K562 (cell line): ENCODE results near the gene TRAPPC13. TPM values are rescaled to one million over a fixed set of nuclear protein-coding genes. Genes with fewer than 3 reads are reported as not detected.

Experiments
- CREBBP ChIP-seq: IDR thresholded peaks from one replicate; pipeline ENCODE4 v1.6.1; 2012; ENCODE audit warnings: low read depth, mild to moderate bottlenecking, control low read depth, inconsistent platforms, low read length
- EP300 ChIP-seq: IDR thresholded peaks from 2 replicates; pipeline ENCODE4 v1.6.1; 2012; ENCODE audit warnings: low read length, improper control_type of control experiment
- FOXK2 ChIP-seq, 2 experiments: fragments of 450-650 bp; IDR thresholded peaks in 1 of 2; conservative IDR thresholded peaks in 1 of 2; 2 replicates each; pipeline ENCODE4 v1.6.1; 2016; ENCODE audit warnings: low read depth in 2 of 2, mild to moderate bottlenecking in 1 of 2
- PHB2 ChIP-seq: fragments of 450-650 bp; IDR thresholded peaks from 2 replicates; pipeline ENCODE4 v1.6.1; 2017; ENCODE audit warnings: low read depth
- PHF8 ChIP-seq: fragments of 200-600 bp; sonication (generic); IDR thresholded peaks from 2 replicates; pipeline ENCODE4 v1.6.1; 2012; ENCODE audit warnings: mixed run types, mild to moderate bottlenecking, inconsistent platforms, low read length, moderate library complexity, borderline replicate concordance
- POLR2H ChIP-seq: IDR thresholded peaks from 2 replicates; pipeline ENCODE4 v1.6.1; 2016; ENCODE audit warnings: missing genetic modification characterization, low read depth, mild to moderate bottlenecking, control low read depth, missing compliant biosample characterization, moderate library complexity
- PTRF ChIP-seq: fragments of 450-650 bp; IDR thresholded peaks from 2 replicates; pipeline ENCODE4 v1.6.1; 2016; ENCODE audit warnings: mild to moderate bottlenecking, missing genetic modification characterization, missing compliant biosample characterization
- SMARCA4 ChIP-seq: fragments of 450-650 bp; IDR thresholded peaks from 2 replicates; pipeline ENCODE4 v1.6.1; 2016
- ZNF133 ChIP-seq: fragments of 250-450 bp; sonication (Bioruptor Pico); IDR thresholded peaks from 2 replicates; pipeline ENCODE4 v1.4.0; 2020; ENCODE audit warnings: mild to moderate bottlenecking
- ZNF696 ChIP-seq: fragments of 250-450 bp; sonication (Bioruptor Pico); conservative IDR thresholded peaks from 2 replicates; pipeline ENCODE4 v1.4.0; 2020; ENCODE audit warnings: mild to moderate bottlenecking, moderate library complexity
- polyA plus RNA-seq, 8 experiments: library from polyadenylated mRNA; depleted of rRNA in 4 of 8; stranded (reverse) in 5 of 8; unstranded in 3 of 8; fragments of >200 nt; fragmentation: Nextera tagmentation in 2 of 8; fragmentation: Illumina TruSeq in 1 of 8; extraction: Ambion mirVana in 2 of 8; extraction: Trizol in 1 of 8; gene quantifications; 2 replicates each; pipeline versions ENCODE4 v1.2.1 to v1.2.3, GENCODE V29; 2011 to 2014; ENCODE audit warnings: inconsistent platforms in 1 of 8, missing spikeins in 1 of 8
- total RNA-seq, 7 experiments: library from RNA; depleted of rRNA in 6 of 7; stranded (reverse); fragments of >200 nt in 6 of 7; fragmentation: Illumina TruSeq in 2 of 7; extraction: Trizol in 2 of 7; gene quantifications; 2 replicates each; pipeline versions ENCODE4 v1.2.1 to v1.2.3, GENCODE V29; 2011 to 2021; ENCODE audit warnings: low replicate concordance in 1 of 7
- TF ChIP-seq, protein P1 (sequence below): sonication (generic); formaldehyde crosslinking; IDR thresholded peaks from 2 replicates; pipeline ENCODE4 v1.8.0; 2022; ENCODE audit warnings: mild to moderate bottlenecking, missing genetic modification reagents
- TF ChIP-seq, protein P2 (sequence below): sonication (generic); formaldehyde crosslinking; IDR thresholded peaks from 2 replicates; pipeline ENCODE4 v1.8.0; 2022; ENCODE audit warnings: missing genetic modification reagents, mild to moderate bottlenecking, borderline replicate concordance
- TF ChIP-seq, protein P3 (sequence below): fragments of 450-650 bp; IDR thresholded peaks from 2 replicates; pipeline ENCODE4 v1.6.1; 2017; ENCODE audit warnings: mild to moderate bottlenecking, moderate library complexity
- TF ChIP-seq, protein P4 (sequence below): fragments of 250-450 bp; sonication (Bioruptor Pico); IDR thresholded peaks from 2 replicates; pipeline ENCODE4 v1.5.0; 2021
- TF ChIP-seq, protein P5 (sequence below): IDR thresholded peaks from 2 replicates; pipeline ENCODE4 v1.6.1; 2012; ENCODE audit warnings: low read depth, low read length, improper control_type of control experiment, borderline replicate concordance
- TF ChIP-seq, protein P6 (sequence below), 2 experiments: IDR thresholded peaks; 2 replicates each; pipeline ENCODE4 v1.6.1; 2011; ENCODE audit warnings: borderline replicate concordance in 1 of 2, control low read depth in 1 of 2, low read depth in 1 of 2, low read length in 1 of 2, mild to moderate bottlenecking in 1 of 2, mixed read lengths in 1 of 2, moderate library complexity in 1 of 2; ENCODE audit not compliant: insufficient read depth in 1 of 2, insufficient read length in 1 of 2, poor library complexity in 1 of 2, severe bottlenecking in 1 of 2; ENCODE audit errors: extremely low read depth in 1 of 2
- TF ChIP-seq, protein P7 (sequence below): fragments of 450-650 bp; IDR thresholded peaks from 2 replicates; pipeline ENCODE4 v1.7.0; 2016; ENCODE audit warnings: borderline replicate concordance

The TRAPPC13 gene
- total and polyA plus RNA-seq, 9 of the 15 experiments (the other 6 are each of a cell fraction or from before 2014, with no cell fraction given) = 16.2 to 43.8 (median 24.0) TPM

DNA sequence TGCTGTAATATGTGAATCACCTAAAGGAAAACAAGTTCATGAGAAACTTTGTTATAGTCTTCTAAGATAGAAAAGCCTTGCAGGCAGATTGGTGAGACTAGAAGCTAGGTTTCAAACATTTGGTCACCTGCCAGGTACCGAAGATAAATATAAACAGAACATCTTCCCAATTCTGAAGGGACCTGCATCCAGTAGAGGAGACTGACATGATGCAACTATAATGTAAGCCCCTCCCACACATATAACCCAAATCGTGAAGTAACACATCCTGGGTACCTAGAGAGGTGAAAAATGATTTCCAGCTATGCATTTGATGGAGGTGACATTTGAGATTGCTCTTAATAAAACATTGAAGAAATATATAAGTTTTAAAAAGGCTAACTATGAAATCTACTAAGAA is 29.9 kb downstream of the TRAPPC13 start (continued):
- TF ChIP-seq, protein P1, sequence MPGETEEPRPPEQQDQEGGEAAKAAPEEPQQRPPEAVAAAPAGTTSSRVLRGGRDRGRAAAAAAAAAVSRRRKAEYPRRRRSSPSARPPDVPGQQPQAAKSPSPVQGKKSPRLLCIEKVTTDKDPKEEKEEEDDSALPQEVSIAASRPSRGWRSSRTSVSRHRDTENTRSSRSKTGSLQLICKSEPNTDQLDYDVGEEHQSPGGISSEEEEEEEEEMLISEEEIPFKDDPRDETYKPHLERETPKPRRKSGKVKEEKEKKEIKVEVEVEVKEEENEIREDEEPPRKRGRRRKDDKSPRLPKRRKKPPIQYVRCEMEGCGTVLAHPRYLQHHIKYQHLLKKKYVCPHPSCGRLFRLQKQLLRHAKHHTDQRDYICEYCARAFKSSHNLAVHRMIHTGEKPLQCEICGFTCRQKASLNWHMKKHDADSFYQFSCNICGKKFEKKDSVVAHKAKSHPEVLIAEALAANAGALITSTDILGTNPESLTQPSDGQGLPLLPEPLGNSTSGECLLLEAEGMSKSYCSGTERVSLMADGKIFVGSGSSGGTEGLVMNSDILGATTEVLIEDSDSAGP = no peak
- TF ChIP-seq ZNF696 (CRISPR knock-in tag) (no peak), PHB2 (no peak), PHF8 (no peak), ZNF133 (no peak), FOXK2 (conservative IDR thresholded peaks at IDR 0.05 in 1 of 2, IDR thresholded peaks at IDR 0.05 in 1 of 2; ENCODE audit: low read depth in 2 of 2) (no peak), POLR2H (tag) (no peak), SMARCA4 (no peak), PTRF (no peak), EP300 (0 out of 2 replicates have a peak, but pooled peaks have one; percentile 16), CREBBP (no peak)
- TF ChIP-seq, protein P2, sequence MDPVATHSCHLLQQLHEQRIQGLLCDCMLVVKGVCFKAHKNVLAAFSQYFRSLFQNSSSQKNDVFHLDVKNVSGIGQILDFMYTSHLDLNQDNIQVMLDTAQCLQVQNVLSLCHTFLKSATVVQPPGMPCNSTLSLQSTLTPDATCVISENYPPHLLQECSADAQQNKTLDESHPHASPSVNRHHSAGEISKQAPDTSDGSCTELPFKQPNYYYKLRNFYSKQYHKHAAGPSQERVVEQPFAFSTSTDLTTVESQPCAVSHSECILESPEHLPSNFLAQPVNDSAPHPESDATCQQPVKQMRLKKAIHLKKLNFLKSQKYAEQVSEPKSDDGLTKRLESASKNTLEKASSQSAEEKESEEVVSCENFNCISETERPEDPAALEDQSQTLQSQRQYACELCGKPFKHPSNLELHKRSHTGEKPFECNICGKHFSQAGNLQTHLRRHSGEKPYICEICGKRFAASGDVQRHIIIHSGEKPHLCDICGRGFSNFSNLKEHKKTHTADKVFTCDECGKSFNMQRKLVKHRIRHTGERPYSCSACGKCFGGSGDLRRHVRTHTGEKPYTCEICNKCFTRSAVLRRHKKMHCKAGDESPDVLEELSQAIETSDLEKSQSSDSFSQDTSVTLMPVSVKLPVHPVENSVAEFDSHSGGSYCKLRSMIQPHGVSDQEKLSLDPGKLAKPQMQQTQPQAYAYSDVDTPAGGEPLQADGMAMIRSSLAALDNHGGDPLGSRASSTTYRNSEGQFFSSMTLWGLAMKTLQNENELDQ = no peak
- TF ChIP-seq, protein P3, sequence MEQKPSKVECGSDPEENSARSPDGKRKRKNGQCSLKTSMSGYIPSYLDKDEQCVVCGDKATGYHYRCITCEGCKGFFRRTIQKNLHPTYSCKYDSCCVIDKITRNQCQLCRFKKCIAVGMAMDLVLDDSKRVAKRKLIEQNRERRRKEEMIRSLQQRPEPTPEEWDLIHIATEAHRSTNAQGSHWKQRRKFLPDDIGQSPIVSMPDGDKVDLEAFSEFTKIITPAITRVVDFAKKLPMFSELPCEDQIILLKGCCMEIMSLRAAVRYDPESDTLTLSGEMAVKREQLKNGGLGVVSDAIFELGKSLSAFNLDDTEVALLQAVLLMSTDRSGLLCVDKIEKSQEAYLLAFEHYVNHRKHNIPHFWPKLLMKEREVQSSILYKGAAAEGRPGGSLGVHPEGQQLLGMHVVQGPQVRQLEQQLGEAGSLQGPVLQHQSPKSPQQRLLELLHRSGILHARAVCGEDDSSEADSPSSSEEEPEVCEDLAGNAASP = no peak
- TF ChIP-seq, protein P4, sequence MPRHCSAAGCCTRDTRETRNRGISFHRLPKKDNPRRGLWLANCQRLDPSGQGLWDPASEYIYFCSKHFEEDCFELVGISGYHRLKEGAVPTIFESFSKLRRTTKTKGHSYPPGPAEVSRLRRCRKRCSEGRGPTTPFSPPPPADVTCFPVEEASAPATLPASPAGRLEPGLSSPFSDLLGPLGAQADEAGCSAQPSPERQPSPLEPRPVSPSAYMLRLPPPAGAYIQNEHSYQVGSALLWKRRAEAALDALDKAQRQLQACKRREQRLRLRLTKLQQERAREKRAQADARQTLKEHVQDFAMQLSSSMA (CRISPR knock-in tag) = no peak
- TF ChIP-seq, protein P5, sequence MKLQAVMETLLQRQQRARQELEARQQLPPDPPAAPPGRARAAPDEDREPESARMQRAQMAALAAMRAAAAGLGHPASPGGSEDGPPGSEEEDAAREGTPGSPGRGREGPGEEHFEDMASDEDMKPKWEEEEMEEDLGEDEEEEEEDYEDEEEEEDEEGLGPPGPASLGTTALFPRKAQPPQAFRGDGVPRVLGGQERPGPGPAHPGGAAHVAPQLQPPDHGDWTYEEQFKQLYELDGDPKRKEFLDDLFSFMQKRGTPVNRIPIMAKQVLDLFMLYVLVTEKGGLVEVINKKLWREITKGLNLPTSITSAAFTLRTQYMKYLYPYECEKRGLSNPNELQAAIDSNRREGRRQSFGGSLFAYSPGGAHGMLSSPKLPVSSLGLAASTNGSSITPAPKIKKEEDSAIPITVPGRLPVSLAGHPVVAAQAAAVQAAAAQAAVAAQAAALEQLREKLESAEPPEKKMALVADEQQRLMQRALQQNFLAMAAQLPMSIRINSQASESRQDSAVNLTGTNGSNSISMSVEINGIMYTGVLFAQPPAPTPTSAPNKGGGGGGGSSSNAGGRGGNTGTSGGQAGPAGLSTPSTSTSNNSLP = no peak
- TF ChIP-seq, protein P6, sequence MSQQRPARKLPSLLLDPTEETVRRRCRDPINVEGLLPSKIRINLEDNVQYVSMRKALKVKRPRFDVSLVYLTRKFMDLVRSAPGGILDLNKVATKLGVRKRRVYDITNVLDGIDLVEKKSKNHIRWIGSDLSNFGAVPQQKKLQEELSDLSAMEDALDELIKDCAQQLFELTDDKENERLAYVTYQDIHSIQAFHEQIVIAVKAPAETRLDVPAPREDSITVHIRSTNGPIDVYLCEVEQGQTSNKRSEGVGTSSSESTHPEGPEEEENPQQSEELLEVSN (IDR thresholded peaks at IDR 0.05; ENCODE audit: borderline replicate concordance in 1 of 2, extremely low read depth in 1 of 2, insufficient read depth in 1 of 2, insufficient read length in 1 of 2, low read depth in 1 of 2, low read length in 1 of 2, poor library complexity in 1 of 2, severe bottlenecking in 1 of 2) = no peak
- TF ChIP-seq, protein P7, sequence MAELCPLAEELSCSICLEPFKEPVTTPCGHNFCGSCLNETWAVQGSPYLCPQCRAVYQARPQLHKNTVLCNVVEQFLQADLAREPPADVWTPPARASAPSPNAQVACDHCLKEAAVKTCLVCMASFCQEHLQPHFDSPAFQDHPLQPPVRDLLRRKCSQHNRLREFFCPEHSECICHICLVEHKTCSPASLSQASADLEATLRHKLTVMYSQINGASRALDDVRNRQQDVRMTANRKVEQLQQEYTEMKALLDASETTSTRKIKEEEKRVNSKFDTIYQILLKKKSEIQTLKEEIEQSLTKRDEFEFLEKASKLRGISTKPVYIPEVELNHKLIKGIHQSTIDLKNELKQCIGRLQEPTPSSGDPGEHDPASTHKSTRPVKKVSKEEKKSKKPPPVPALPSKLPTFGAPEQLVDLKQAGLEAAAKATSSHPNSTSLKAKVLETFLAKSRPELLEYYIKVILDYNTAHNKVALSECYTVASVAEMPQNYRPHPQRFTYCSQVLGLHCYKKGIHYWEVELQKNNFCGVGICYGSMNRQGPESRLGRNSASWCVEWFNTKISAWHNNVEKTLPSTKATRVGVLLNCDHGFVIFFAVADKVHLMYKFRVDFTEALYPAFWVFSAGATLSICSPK = no peak
